NCI-H2196 treated with DMSO at 0.1 percent for 48 hours (cell line): ENCODE results near the gene ZNF787.
A peak's percentile ranks its signal among the peaks of the same experiment; 100 is the strongest.

Experiments used
- DNase-seq: peaks from one replicate; lab custom pipeline; 2025; ENCODE audit not compliant: unreplicated experiment; lab: John Stamatoyannopoulos, UW

The ZNF787 gene

GRCh38 chr19:56144831-56145230 is 23.7 kb upstream of the ZNF787 start:
- DNase-seq: no peak

DNA sequence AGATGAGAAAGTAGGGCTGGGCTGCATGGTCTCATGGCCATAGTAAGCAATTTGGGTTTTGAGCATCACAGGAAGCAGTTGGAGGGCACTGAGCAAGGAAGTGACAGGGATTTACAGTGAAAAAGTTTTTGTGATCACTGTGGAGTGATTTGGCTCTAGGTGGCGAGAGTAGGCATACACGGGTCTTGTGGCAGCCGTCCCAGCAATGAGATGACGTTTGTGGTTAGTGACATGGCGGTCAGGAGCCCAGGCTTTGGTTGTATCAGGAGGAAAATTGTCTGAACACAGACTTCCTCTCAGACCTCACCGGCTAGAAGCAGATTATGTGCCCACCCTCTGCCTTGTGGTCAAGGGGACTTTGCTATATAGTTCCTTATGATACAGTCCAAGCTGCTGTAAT is 23.3 kb upstream of the ZNF787 start:
- no peak for DNase-seq

DNA sequence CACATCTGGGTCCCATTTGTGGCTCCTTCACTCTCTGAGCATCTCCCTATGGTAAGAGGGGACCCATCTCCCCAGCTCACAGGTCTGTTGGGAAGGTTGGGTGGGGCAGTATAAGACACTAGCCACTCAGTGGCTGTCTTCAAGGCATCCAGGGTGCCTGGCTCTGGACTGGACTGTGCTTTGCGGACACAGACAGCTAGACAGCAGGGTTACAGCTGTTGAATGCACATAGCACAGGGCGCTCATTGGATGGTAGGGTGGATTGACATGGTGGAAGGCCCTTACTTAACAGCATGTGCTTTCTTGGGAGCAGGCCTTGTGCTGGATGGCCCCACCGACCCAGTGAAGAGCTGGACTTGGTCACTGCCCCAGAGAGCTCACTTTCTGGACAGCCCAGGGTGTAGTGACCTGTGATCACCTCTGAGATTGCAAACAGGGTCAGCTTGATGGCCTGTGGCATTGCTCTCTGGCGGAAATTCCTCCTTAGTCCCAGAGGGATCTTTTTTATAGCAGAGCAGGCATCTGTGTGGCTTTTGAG is 21.9 kb upstream of the ZNF787 start:
- no peak for DNase-seq

- DNase-seq: peak; percentile 34
Measured at GRCh38 chr19:56142087-56142787, 21.1 kb upstream of the ZNF787 start.

DNA sequence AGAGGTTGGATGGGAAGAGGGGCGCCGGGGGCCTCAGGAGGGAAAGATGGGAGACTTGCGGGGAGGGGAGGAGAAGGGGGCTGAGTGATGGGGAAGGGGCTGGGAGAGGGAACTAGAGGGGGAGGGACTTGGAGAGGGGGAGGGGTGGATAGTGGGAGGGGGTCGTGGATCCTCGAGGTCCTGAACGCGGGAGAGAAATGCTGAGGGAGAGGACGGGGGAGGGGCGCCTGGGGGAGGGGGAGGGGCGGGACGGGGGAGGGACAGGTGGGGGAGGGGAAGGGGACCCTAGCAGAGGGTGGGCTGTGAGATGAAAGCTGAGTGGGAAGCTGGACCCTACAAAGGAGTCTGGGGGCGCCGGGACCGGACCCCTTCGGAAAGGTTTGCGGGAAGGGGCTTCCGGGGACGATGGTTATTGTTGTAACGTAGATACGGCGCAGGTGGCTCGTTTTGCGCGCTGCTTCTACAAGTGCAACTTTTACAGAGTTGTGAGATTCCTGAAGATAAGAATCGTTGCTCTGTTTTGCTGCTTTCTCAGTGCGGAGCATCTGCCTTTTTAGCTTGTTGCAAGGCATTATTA is 20.4 kb upstream of the ZNF787 start:
- DNase-seq: no peak

DNA sequence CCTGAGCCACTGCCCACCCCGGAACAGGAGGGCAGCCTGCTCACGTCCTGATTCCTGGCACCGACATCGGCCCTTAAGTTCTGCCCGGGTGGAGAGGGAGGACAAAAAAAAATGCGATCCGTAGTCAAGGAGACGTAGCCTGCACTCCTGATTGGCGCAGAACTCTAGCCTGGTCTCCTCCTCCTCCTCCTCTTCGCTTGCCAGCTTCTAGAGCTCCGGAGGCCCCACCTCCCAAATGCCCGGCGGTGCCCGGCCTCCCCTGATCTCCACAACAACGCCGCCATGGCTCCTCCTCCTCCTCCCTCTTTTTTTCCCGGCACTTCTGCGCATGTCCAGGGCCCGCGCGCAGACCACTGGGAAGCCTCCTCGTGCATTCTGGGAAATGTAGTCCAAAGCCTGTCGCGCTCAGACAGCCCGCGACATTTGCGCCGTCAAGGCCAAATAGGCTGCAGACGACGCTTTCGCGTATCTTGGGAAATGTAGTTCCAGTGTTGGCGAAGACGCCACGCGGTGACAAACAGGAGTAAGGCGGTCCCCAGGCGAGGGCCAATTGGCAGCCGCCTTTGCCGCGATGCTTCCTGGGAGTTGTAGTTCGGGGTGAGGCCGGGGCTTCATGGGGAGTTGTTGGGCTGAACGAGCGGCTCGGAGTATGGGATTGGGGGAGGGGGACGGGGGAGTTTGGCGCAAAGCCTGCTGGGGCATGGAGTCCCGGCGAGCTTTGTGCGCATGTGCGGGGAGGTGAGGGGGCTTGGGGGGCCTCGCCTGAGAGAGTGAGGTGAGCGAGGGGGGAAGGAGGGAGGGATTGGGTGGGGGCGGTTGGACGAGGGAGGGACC is 19.7 kb upstream of the ZNF787 start, which contains the start of gene ZNF444:
Gene ZNF444, plus strand, starts transcription at position 705 of the 834 bp plus-strand sequence. CDS start 5,625 bp downstream, outside the sequence.
- DNase-seq: peak; percentile 99

DNA sequence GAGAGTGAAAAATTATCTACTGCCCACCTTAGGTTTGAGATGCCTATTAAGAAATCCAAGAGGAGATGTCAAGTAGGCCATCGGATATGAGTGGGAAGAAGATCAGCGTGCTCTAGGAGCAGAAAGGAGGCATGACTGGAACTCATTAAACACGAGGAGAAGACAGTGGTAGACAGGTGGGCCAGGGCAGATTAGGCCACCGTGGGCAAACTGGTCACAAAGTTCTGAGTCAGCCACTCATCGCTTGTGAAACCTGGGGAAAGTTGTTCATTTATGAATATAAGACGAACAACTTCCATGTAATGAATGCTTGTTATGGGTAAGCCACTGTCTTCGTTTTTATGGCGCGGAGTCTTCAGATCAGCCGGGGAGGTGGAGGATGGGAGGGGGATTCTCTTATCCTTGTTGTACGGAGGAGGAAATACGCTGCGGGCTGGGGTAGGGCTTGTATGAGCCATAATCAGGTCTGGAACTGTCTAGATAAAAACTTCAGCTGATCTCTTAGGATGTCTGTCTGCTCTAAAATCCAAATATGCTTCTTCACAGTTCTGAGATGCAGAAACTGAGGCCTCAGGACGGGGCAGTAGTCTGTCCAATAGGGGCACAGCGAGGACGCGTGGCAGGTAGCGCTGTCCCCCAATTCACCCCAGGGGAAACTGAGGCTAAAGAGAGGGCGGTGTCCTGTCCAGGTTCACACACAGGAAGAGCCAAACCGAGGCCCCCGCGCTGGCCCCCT is 18.9 kb upstream of the ZNF787 start:
- DNase-seq: no peak

GRCh38 chr19:56138069-56138468 is 17.0 kb upstream of the ZNF787 start:
- no peak for DNase-seq

DNA sequence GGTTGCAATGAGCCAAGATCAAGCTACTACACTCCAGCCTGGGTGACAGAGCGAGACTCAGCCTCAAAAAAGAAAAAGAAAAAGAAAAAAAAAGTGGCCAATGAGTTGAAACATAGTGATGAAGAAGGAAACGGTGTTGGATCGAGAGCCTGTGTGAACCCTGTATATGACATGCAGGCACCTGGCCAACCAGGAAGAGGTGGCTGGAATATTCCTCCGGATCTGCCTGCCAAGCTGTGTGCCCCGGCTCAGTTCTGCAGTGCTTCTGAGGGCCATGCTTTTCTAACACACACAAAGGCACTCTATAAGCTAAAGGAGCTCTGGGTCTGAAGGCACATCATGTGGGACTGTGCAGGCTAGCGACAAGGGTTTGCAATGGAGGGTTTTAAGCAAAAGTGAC is 16.3 kb upstream of the ZNF787 start:
- DNase-seq: peak; percentile 46

GRCh38 chr19:56136362-56136761 is 15.3 kb upstream of the ZNF787 start:
- DNase-seq: no peak

- DNase-seq: no peak
Measured at GRCh38 chr19:56134654-56134921, 13.5 kb upstream of the ZNF787 start.

- DNase-seq: no peak
Measured at GRCh38 chr19:56133858-56134653, 13.0 kb upstream of the ZNF787 start.

GRCh38 chr19:56132316-56132822 is 11.3 kb upstream of the ZNF787 start:
- DNase-seq: no peak

DNA sequence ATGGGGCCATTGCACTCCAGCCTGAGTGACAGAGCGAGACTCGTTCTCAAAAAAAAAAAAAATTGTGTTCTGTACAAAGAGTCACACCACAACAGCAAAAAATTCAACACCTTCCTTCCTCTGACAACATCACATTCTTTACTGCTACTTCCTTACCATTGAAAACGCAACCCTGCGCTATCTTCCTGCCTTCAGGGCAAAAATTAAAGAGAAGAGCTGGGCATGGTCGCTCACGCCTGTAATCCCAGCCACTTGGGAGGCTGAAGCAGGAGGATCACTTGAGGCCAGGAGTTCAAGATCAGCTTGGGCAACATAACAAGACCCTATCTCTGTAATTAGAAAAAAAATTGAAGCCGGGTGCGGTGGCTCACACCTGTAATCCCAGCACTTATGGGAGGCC is 10.6 kb upstream of the ZNF787 start:
- DNase-seq: no peak

- no peak for DNase-seq
Measured at GRCh38 chr19:56130006-56130405, 8.9 kb upstream of the ZNF787 start.

GRCh38 chr19:56126983-56127780 is 6.1 kb upstream of the ZNF787 start:
- DNase-seq: no peak

- DNase-seq: no peak
Measured at GRCh38 chr19:56125806-56126590, 4.9 kb upstream of the ZNF787 start.

DNA sequence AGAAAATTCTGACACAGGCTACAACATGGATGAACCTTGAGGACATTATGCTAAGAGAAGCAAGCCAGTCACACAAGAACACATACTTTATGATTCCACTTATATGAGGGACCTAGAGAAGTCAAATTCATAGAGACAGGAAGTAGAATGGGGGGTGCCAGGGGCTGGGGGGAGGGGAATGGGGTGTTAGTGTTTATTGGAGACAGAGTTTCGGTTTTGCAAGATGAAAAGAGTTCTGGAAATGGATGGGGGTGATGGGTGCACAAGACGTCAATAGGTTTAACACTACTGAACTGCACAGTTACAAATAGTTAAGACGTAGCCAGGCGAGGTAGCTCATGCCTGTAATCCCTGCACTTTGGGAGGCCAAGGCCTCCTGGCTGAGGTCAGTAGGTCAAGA is 3.5 kb upstream of the ZNF787 start:
- no peak for DNase-seq
